HL-60 (cell line): ENCODE data around the gene RBCK1.

Experiments used
- CTCF ChIP-seq: IDR thresholded peaks from one replicate; pipeline ENCODE4 v1.5.1; 2011; ENCODE audit warnings: low read length, control low read depth, inconsistent platforms; ENCODE audit not compliant: insufficient read depth
- POLR2AphosphoS5 ChIP-seq: IDR thresholded peaks from 2 replicates; pipeline ENCODE4 v1.6.1; 2012; ENCODE audit warnings: low read depth
- REST ChIP-seq: IDR thresholded peaks from 2 replicates; pipeline ENCODE4 v1.6.1; 2012; ENCODE audit warnings: low read depth; ENCODE audit not compliant: insufficient replicate concordance

GRCh38 chr20:417801-418342 lies 9.8 kb downstream of the RBCK1 start:
- TF ChIP-seq CTCF = no peak
- no peak for TF ChIP-seq POLR2AphosphoS5
- TF ChIP-seq REST = no peak
